Measurements from ENCODE around the gene DAZAP1.

- no peak for TF ChIP-seq POLR2A (IDR thresholded peaks at IDR 0.05)
- TF ChIP-seq, protein P1, sequence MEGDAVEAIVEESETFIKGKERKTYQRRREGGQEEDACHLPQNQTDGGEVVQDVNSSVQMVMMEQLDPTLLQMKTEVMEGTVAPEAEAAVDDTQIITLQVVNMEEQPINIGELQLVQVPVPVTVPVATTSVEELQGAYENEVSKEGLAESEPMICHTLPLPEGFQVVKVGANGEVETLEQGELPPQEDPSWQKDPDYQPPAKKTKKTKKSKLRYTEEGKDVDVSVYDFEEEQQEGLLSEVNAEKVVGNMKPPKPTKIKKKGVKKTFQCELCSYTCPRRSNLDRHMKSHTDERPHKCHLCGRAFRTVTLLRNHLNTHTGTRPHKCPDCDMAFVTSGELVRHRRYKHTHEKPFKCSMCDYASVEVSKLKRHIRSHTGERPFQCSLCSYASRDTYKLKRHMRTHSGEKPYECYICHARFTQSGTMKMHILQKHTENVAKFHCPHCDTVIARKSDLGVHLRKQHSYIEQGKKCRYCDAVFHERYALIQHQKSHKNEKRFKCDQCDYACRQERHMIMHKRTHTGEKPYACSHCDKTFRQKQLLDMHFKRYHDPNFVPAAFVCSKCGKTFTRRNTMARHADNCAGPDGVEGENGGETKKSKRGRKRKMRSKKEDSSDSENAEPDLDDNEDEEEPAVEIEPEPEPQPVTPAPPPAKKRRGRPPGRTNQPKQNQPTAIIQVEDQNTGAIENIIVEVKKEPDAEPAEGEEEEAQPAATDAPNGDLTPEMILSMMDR (IDR thresholded peaks at IDR 0.05): no peak
Observed at GRCh38 chr19:1384085-1384462, 23.3 kb upstream of the DAZAP1 start.

Measured in breast epithelium (tissue), 3 donors.